NCI-H510A treated with DMSO at 0.1 percent for 48 hours (cell line): ENCODE measurements around the gene PRRC2C.
"Not testable (repeated sequence)": the region's sequence is repeated elsewhere in the genome, so short reads cannot be mapped to it uniquely, and the experiment has no call there.

ENCODE experiments used
- DNase-seq: peaks from one replicate; lab custom pipeline; 2025; lab: John Stamatoyannopoulos, UW

PRRC2C gene

DNA sequence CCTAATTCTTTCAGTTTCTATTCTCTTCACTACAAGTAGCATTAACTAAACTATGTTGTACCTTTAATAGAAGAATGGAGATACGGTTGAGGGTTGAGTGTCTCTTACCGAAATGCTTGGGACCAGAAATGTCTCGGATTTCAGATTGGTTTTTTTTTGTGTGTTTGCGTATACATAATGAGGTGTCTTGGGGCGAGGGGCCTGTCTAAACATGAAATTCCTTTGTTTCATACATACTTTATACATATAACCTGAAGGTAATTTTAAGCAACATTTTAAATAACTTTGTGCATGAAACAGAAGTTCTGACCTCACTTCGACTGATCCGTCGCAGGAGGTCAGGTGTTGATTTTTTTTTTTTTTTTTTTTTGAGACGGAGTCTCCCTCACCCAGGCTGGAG, 100.4 kb downstream of the PRRC2C start:
- no peak for DNase-seq

DNA sequence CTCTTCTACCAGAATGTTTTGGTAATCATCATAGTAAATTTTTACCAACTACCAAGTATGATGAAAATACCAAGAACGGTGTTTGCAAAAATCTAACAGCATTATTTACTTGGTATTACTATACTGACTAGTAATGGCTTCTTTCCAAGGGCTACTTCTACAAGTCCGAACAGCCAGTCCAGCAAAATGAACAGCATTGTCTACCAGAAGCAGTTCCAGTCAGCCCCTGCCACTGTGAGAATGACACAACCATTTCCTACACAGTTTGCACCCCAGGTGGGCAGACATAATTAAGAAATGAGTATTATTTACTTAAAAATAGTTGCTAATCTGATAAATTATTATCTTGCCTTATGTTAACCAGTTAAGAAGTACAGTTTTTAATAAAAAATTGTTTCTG, 102.9 kb downstream of the PRRC2C start:
- DNase-seq, result no peak

DNA sequence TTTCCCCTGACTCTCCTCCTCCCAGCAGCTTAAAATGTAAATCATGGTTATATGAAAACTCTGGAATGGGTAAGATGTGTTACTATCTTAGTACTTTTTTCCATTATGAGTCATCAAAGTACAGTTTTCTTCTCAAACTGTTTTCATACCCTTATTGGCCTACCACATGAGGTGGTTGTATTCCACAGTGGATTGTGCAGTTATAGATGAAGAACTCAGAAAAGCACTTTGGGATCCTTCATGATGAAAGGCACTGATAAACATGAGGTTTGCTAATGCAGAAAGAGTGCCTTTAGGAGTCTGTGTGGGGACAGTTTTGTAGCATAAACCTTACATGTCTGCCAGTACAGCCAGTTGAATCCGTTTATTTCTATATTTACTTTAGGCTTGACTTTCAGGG, 104.7 kb downstream of the PRRC2C start:
- no peak for DNase-seq

DNA sequence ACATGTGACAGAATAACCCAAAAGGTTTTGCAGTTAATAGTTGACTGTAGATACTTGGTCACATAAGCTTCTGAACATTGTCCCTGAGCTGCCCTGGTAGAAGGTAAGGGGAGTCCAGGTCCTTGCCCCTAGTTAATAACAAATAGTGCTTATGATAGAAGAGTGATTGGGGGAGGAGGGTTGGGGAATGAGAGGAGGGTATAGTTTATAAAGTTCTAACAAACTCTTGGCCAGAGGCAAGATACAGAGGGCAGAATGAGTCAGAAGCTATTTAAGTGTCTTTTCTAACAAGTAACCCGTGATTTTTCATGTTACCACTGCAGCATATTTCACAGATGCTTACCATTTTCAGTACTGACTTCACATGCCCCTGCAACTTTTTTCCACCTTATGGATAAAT, 110.0 kb downstream of the PRRC2C start:
- DNase-seq, result no peak

- DNase-seq, result no peak
Observed at GRCh38 chr1:171596119-171596518, 110.8 kb downstream of the PRRC2C start.

GRCh38 chr1:171596705-171597104, 111.4 kb downstream of the PRRC2C start:
- DNase-seq, result no peak

- no peak for DNase-seq
Observed at GRCh38 chr1:171597203-171597602, 111.9 kb downstream of the PRRC2C start.

DNA sequence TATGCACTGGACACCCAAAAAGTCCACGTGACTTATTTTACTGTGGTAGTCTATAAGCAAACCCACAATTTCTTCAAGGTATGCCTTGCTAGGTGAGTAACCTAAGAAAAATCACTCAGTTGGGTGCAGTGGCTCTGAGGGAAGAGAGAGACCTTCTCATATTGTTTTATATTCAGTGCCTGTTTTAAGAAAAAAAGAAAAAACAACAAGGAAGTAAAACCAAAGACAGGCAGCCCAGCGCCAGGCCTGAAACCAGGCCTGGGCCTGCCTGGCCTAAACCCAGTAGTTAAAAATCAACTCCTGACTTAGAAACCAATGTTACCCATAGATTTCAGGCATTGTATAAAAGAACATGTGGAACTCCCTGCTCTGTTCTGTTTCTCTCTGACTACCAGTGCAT, 115.0 kb downstream of the PRRC2C start:
- DNase-seq, result not testable (repeated sequence)

- no peak for DNase-seq
Observed at GRCh38 chr1:171600862-171601261, 115.5 kb downstream of the PRRC2C start.

- DNase-seq, result not testable (repeated sequence)
Observed at GRCh38 chr1:171603042-171603441, 117.7 kb downstream of the PRRC2C start.

DNA sequence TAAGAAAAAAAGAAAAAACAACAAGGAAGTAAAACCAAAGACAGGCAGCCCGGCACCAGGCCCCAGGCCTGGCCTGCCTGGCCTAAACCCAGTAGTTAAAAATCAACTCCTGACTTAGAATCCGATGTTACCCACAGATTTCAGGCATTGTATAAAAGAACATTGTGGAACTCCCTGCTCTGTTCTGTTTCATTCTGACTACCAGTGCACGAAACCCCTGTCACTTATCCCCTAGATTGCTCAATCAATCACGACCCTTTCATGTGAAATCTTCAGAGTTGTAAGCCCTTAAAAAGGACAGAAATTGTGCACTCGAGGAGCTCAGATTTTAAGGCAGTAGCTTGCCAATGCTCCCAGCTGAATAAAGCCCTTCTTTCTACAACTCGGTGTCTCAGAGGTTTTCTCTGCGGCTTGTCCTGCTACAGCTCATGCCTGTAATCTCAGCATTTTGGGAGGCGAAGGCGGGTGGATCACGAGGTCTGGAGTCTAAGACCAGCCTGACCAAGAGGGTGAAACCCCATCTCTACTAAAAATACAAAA, 121.1 kb downstream of the PRRC2C start:
- DNase-seq, result no peak

GRCh38 chr1:171610385-171610784, 125.1 kb downstream of the PRRC2C start:
- no peak for DNase-seq

DNA sequence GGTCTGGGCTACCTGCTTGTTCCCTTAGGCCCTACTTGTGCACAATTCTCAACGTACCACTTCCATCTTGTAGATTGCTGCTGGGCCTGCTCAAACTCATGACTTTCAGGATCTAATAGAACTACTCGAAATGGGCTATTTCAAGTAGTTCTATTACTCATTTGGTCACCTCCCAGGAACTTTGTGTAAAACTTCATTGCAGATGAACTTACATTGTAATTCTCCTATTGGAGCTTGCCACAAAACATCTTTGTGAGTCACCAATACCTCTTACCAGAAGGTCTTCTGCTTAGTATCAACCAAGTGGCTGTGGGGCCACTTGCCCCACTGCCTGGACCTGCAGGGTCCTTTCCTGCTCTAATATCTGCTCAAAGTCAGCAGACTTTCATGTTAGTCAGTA, 126.0 kb downstream of the PRRC2C start:
- DNase-seq, result no peak

- DNase-seq, result no peak
Observed at GRCh38 chr1:171613282-171613681, 128.0 kb downstream of the PRRC2C start.

DNA sequence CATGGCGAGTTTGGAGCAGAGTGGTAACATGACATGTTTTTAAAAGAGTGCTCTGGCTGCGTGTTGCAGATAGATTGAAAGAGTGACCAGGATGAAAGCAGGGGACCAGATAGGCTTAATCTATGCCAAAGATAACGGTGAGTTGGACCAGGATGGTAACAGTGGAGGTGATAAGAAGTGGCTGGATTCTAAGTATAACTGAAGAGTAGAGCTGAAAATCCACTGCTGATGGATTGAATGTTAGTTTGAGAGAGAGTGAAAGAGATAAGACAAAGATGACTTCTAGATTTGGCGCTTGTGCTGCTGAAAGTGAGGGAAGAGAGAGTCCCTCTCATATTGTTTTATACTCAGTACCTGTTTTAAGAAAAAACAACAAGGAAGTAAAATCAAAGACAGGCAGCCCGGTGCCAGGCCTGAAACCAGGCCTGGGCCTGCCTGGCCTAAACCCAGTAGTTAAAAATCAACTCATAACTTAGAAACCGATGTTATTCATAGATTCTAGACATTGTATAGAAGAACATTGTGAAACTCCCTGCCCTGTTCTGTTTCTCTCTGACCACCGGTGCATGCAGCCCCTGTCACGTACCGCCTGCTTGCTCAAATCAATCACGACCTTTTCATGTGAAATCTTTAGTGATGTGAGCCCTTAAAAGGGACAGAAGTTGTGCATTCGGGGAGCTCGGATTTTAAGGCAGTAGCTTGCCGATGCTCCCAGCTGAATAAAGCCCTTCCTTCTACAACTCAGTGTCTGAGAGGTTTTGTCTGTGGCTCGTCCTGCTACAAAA, 130.0 kb downstream of the PRRC2C start:
- not testable (repeated sequence) for DNase-seq

DNA sequence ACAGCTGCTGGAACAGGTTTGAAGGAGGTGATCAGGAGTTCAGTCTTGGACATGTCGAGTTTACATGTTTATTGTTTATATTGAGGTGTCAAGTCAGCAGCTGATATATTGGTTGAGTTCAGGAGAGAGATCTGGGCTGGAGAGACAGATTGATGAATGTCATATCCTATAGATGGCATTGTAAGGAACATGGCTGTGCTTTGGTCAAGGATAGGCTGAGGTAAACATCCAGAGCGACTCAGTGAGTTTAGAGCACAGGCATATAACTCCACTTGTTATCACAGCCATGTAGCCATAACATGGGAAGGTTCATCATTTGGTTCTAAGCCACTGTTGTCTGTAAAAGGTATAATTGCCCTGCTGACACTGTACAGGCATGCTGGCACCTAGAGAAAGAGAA, 131.3 kb downstream of the PRRC2C start:
- no peak for DNase-seq

DNA sequence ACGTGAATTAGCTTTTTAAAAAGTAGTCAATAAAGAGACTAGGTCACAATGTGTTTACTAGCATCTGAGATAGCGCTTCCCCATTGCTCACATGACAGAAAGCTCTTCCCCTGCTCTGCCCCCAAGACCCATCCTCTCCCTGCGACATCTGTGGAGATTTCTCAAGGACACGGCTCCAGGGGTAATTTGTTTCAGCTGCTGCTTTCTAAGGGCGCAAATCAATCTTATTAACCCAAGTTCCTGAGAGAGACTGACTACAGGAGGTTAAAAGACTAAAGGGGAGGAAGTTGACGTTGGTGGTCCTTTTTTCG, 136.8 kb downstream of the PRRC2C start, which contains the start of gene MYOCOS:
MYOCOS (plus strand) TSS at position 92 of the 311 bp plus-strand sequence. CDS start 1,641 bp downstream, outside the sequence.
- no peak for DNase-seq

DNA sequence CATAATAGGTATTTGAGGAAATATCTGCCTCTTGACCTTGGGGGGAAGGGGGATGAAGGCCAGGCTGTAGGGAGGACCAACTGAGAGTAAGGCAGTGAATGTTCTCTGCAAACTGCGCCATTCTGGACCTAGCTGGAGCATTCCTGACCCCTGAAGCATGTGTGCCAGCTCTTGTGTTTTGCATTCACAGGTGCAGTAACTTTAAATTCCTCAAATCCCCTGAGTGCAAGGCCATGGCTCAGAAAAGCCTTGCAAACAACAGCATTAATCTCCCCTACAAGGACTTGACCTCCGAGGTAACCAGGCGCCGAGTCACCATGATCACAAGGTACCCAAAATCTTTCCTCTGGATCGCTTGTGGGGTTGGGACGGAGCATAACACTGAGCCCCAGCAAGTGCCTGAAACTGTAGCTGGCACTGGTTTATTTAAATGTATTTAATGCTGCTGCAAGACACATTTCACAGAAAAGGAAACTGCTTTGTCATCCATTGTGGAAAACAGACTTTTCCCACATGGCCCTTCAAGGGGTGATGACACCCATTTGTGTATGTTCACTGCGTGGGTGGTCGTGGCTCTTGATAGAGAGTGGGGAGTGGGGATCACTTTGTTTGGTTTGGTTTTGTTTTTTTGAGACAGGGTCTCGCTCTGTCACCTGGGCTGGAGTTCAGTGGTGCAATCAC, 138.5 kb downstream of the PRRC2C start:
- DNase-seq, result no peak

GRCh38 chr1:171625225-171625624, 139.9 kb downstream of the PRRC2C start:
- no peak for DNase-seq

DNA sequence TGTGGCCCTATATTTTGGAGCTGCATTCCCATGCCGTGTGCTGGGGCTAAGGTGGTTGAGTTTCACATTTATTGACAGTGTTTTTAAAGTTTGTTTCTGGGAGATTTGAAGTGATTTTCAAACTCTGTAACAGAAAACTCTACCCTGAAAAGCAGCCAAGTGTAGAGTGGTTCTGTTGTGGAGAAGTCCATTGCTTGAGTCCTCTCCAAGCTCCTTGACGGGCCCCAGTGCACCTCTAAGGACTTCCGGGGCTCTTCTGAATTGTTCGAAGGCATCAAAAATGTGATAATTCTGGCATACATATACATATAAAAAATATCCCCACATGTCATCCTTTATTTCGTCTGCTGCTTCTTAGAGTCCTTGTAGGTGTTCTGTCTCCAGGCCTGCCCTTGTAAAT, 141.7 kb downstream of the PRRC2C start:
- DNase-seq, result no peak

DNA sequence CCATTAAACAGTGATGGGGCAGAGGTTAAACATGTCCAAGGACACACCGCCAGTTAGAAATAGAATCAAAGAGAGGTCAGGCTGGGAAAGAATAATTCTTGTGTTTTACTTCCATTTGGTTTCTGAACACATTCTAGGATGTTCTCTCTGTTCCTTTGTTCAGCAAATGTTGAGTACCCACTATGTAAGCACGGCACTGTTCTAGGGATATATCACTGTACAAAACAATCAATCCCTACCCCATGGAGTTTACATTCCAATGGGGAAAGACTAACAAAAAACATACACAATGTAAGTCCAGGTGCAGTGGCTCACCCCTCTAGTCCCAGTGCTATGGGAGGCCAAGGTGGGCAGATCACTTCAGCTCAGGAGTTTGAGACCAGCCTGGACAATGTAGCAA, 142.9 kb downstream of the PRRC2C start:
- DNase-seq, result no peak

- no peak for DNase-seq
Observed at GRCh38 chr1:171635661-171636060, 150.3 kb downstream of the PRRC2C start.

- no peak for DNase-seq
Observed at GRCh38 chr1:171636141-171636540, 150.8 kb downstream of the PRRC2C start.
